HepG2 (cell line): ENCODE results near the gene NUBP2.

Experiments used
- FOXM1 ChIP-seq: sonication (generic); formaldehyde crosslinking; IDR thresholded peaks from 2 replicates; pipeline ENCODE4 v1.5.0; 2020; ENCODE audit warnings: missing genetic modification reagents
- HIVEP1 ChIP-seq: sonication (generic); formaldehyde crosslinking; IDR thresholded peaks from 2 replicates; pipeline ENCODE4 v1.4.0; 2020; ENCODE audit warnings: mild to moderate bottlenecking, missing genetic modification reagents
- HNF4A ChIP-seq: sonication (generic); formaldehyde crosslinking; IDR thresholded peaks from 2 replicates; pipeline ENCODE4 v1.4.0; 2020; ENCODE audit warnings: missing genetic modification reagents
- SIN3B ChIP-seq: fragments of 150-350 bp; IDR thresholded peaks from 2 replicates; pipeline ENCODE4 v1.6.1; 2014; ENCODE audit warnings: low read length
- TAF1 ChIP-seq: sonication (generic); formaldehyde crosslinking; IDR thresholded peaks from 2 replicates; pipeline ENCODE4 v1.4.0; 2020; ENCODE audit warnings: missing genetic modification reagents
- ZBTB43 ChIP-seq: sonication (generic); formaldehyde crosslinking; conservative IDR thresholded peaks from 2 replicates; pipeline ENCODE4 v1.4.0; 2020; ENCODE audit warnings: missing genetic modification reagents
- ZNF18 ChIP-seq: sonication (generic); formaldehyde crosslinking; IDR thresholded peaks from 2 replicates; pipeline ENCODE4 v1.8.0; 2022; ENCODE audit warnings: mild to moderate bottlenecking, missing genetic modification reagents; ENCODE audit not compliant: insufficient replicate concordance
- ZNF367 ChIP-seq: sonication (generic); formaldehyde crosslinking; IDR thresholded peaks from 2 replicates; pipeline ENCODE4 v1.4.0; 2020; ENCODE audit warnings: missing genetic modification reagents, borderline replicate concordance
- ZNF737 ChIP-seq: sonication (generic); formaldehyde crosslinking; IDR thresholded peaks from 2 replicates; pipeline ENCODE4 v1.5.0; 2020; ENCODE audit warnings: missing genetic modification reagents, mild to moderate bottlenecking, borderline replicate concordance

- TF ChIP-seq ZNF737 (no peak), HNF4A (no peak), ZBTB43 (CRISPR knock-in tag) (no peak), TAF1 (CRISPR knock-in tag) (no peak), ZNF18 (no peak), SIN3B (no peak), HIVEP1 (CRISPR knock-in tag) (no peak), FOXM1 (CRISPR knock-in tag) (no peak), ZNF367 (CRISPR knock-in tag) (no peak)
These were observed 20.4 kb upstream of the NUBP2 start for GRCh38 chr16:1762196-1762878.
